H1 (cell line): ENCODE data around the gene CHCHD6. TPM values are rescaled to one million over a fixed set of nuclear protein-coding genes. Genes with fewer than 3 reads are reported as not detected.

Experiments used
- CTCF ChIA-PET: fragments of 300-600 bp; sonication (Branson Sonifier 250); formaldehyde crosslinking; loops from one replicate; lab custom pipeline; 2021; ENCODE audit not compliant: partially characterized antibody; lab: Charles Lee
- POLR2A ChIA-PET: fragments of 300-600 bp; sonication (Branson Sonifier 250); formaldehyde crosslinking; loops from one replicate; lab custom pipeline; 2021; ENCODE audit warnings: inconsistent platforms; ENCODE audit not compliant: partially characterized antibody; lab: Charles Lee
- DNase-seq, 2 experiments: peaks; one replicate each; pipeline versions ENCODE4 v3.0.0 to v3.0.0-alpha.2; 2010 to 2022; ENCODE audit warnings: low spot score in 2 of 2, low read depth in 1 of 2, mixed read lengths in 1 of 2
- FAIRE-seq: peaks from 2 replicates; lab custom pipeline; 2011; peaks lifted over from hg19 to GRCh38; lab: Jason Lieb, UNC
- H2AFZ ChIP-seq: 2 replicates; pipeline ENCODE4 v1.8.1; 2012; ENCODE audit warnings: low read length, inconsistent platforms
- H2AK5ac ChIP-seq: 2 replicates; pipeline ENCODE4 v1.6.1; 2013; ENCODE audit warnings: low read depth, low read length
- H2BK120ac ChIP-seq: replicated peaks from 2 replicates; pipeline ENCODE3; 2013; ENCODE audit warnings: low read depth, low read length, inconsistent platforms
- H2BK12ac ChIP-seq: 2 replicates; pipeline ENCODE4 v1.6.1; 2013; ENCODE audit warnings: low read depth, low read length
- H2BK15ac ChIP-seq: 2 replicates; pipeline ENCODE4 v1.6.1; 2013; ENCODE audit warnings: low read length
- H2BK20ac ChIP-seq: 2 replicates; pipeline ENCODE4 v1.6.1; 2013; ENCODE audit warnings: low read length
- H2BK5ac ChIP-seq: 2 replicates; pipeline ENCODE4 v1.6.1; 2013; ENCODE audit warnings: low read depth, low read length
- H3K14ac ChIP-seq: 2 replicates; pipeline ENCODE4 v1.6.1; 2013; ENCODE audit warnings: inconsistent platforms; ENCODE audit not compliant: insufficient read length
- H3K18ac ChIP-seq: 2 replicates; pipeline ENCODE4 v1.6.1; 2013; ENCODE audit warnings: low read length; ENCODE audit errors: extremely low read depth
- H3K23ac ChIP-seq: 2 replicates; pipeline ENCODE4 v1.6.1; 2013; ENCODE audit warnings: inconsistent platforms; ENCODE audit not compliant: insufficient read length
- H3K23me2 ChIP-seq: 2 replicates; pipeline ENCODE4 v1.6.1; 2013; ENCODE audit warnings: low read depth, low read length
- H3K27ac ChIP-seq: 2 replicates; pipeline ENCODE4 v1.6.1; 2011; ENCODE audit warnings: low read depth, low read length, inconsistent platforms
- H3K27me3 ChIP-seq, 4 experiments: replicated peaks in 1 of 4; 1 replicate in 1 of 4; 2 replicates in 3 of 4; pipeline versions ENCODE4 v1.6.1 to v1.8.1; 2011 to 2013; ENCODE audit warnings: low read length in 3 of 4, mild to moderate bottlenecking in 3 of 4, inconsistent platforms in 2 of 4, mixed read lengths in 2 of 4, moderate library complexity in 1 of 4; ENCODE audit not compliant: control insufficient read depth in 3 of 4, insufficient read depth in 3 of 4; ENCODE audit errors: extremely low read depth in 1 of 4
- H3K36me3 ChIP-seq, 4 experiments: 2 replicates each; pipeline versions ENCODE4 v1.6.1 to v1.8.1; 2011 to 2013; ENCODE audit warnings: mild to moderate bottlenecking in 4 of 4, low read length in 3 of 4, moderate library complexity in 2 of 4, control low read depth in 1 of 4, inconsistent platforms in 1 of 4; ENCODE audit not compliant: insufficient read depth in 4 of 4, control insufficient read depth in 2 of 4
- H3K4ac ChIP-seq: replicated peaks from 2 replicates; pipeline ENCODE3; 2013; ENCODE audit warnings: low read length, low read depth, mixed read lengths, inconsistent platforms; ENCODE audit not compliant: insufficient read length
- H3K4me1 ChIP-seq, 4 experiments: replicated peaks in 1 of 4; 1 replicate in 1 of 4; 2 replicates in 3 of 4; pipeline versions ENCODE4 v1.6.1 to v1.8.1; 2011 to 2013; ENCODE audit warnings: low read length in 3 of 4, inconsistent platforms in 2 of 4, mixed read lengths in 1 of 4; ENCODE audit not compliant: insufficient read depth in 4 of 4, control insufficient read depth in 3 of 4
- H3K4me2 ChIP-seq, 2 experiments: 2 replicates each; pipeline versions ENCODE4 v1.6.1 to v1.8.1; 2011 to 2013; ENCODE audit warnings: low read depth in 2 of 2, low read length in 2 of 2, control low read depth in 1 of 2, inconsistent platforms in 1 of 2, mild to moderate bottlenecking in 1 of 2; ENCODE audit not compliant: insufficient read depth in 1 of 2
- H3K4me3 ChIP-seq, 4 experiments: fragments of 200-600, 300-600 bp in 1 of 4; sonication (generic), shearing (Covaris generic), sonication (Bioruptor Twin) in 1 of 4; 2 replicates each; pipeline versions ENCODE4 v1.5.1 to v1.8.1; 2011 to 2016; ENCODE audit warnings: low read length in 4 of 4, low read depth in 3 of 4, control low read depth in 2 of 4, inconsistent platforms in 2 of 4, mild to moderate bottlenecking in 2 of 4, mixed read lengths in 1 of 4, moderate library complexity in 1 of 4; ENCODE audit not compliant: insufficient read depth in 2 of 4; ENCODE audit errors: extremely low read depth in 1 of 4
- H3K56ac ChIP-seq: replicated peaks from 2 replicates; pipeline ENCODE3; 2013; ENCODE audit warnings: low read depth, mild to moderate bottlenecking, mixed read lengths, low read length, inconsistent platforms; ENCODE audit not compliant: insufficient read length
- H3K79me1 ChIP-seq: 2 replicates; pipeline ENCODE4 v1.6.1; 2013; ENCODE audit warnings: low read depth, low read length, control low read depth
- H3K79me2 ChIP-seq, 2 experiments: 2 replicates each; pipeline versions ENCODE4 v1.6.1 to v1.8.1; 2012 to 2013; ENCODE audit warnings: low read length in 2 of 2, mild to moderate bottlenecking in 2 of 2, inconsistent platforms in 1 of 2; ENCODE audit not compliant: insufficient read depth in 2 of 2, control insufficient read depth in 1 of 2
- H3K9ac ChIP-seq, 4 experiments: replicated peaks in 1 of 4; 1 replicate in 1 of 4; 2 replicates in 3 of 4; pipeline versions ENCODE4 v1.6.1 to v1.8.1; 2011 to 2013; ENCODE audit warnings: low read depth in 3 of 4, low read length in 3 of 4, control low read depth in 2 of 4, mild to moderate bottlenecking in 2 of 4, moderate library complexity in 2 of 4, inconsistent platforms in 1 of 4; ENCODE audit errors: extremely low read depth in 1 of 4
- H3K9me3 ChIP-seq, 2 experiments: 2 replicates each; pipeline versions ENCODE4 v1.6.1 to v1.8.1; 2012 to 2013; ENCODE audit warnings: mild to moderate bottlenecking in 2 of 2, moderate library complexity in 2 of 2, control low read depth in 1 of 2, inconsistent platforms in 1 of 2, low read depth in 1 of 2, low read length in 1 of 2, mixed read lengths in 1 of 2; ENCODE audit not compliant: insufficient read depth in 2 of 2
- H4K20me1 ChIP-seq, 2 experiments: replicated peaks in 1 of 2; 2 replicates each; pipeline versions ENCODE3 to v1.8.1; 2011 to 2013; ENCODE audit warnings: inconsistent platforms in 2 of 2, low read length in 2 of 2, mild to moderate bottlenecking in 1 of 2; ENCODE audit not compliant: insufficient read depth in 2 of 2, control insufficient read depth in 1 of 2
- H4K5ac ChIP-seq: 2 replicates; pipeline ENCODE4 v1.6.1; 2013; ENCODE audit warnings: low read length, low read depth, mixed read lengths, inconsistent platforms; ENCODE audit not compliant: insufficient read length
- H4K8ac ChIP-seq: 2 replicates; pipeline ENCODE4 v1.8.0; 2013; ENCODE audit warnings: mild to moderate bottlenecking, moderate library complexity, low read length, inconsistent platforms; ENCODE audit not compliant: insufficient read depth; ENCODE audit errors: extremely low read depth
- H4K91ac ChIP-seq: replicated peaks from 2 replicates; pipeline ENCODE3; 2013; ENCODE audit warnings: low read length, mixed read lengths, inconsistent platforms; ENCODE audit not compliant: insufficient read length
- SIRT6 ChIP-seq: IDR thresholded peaks from one replicate; pipeline ENCODE4 v1.7.1; 2012; ENCODE audit warnings: low read length, inconsistent platforms
- SIX5 ChIP-seq: IDR thresholded peaks from 2 replicates; pipeline ENCODE4 v1.6.1; 2011; ENCODE audit warnings: mild to moderate bottlenecking, low read depth, low read length
- WGBS, 2 experiments: shearing (Covaris generic) in 1 of 2; methylation state at CpG; one replicate each; pipeline versions ENCODE4 v1.1.6 to v1.1.7; 2013 to 2015; ENCODE audit warnings: low lambda C conversion rate in 2 of 2, mixed read lengths in 2 of 2, inconsistent platforms in 1 of 2, low coverage in 1 of 2, missing lambda C conversion rate in 1 of 2; ENCODE audit not compliant: insufficient replicate concordance in 2 of 2, insufficient coverage in 1 of 2, insufficient read length in 1 of 2; ENCODE audit errors: extremely low coverage in 1 of 2, missing lambda C conversion rate in 1 of 2; 5-methylcytosine and 5-hydroxymethylcytosine counted together
- polyA plus RNA-seq, 7 experiments: library from polyadenylated mRNA; depleted of rRNA in 3 of 7; stranded (reverse) in 5 of 7; unstranded in 2 of 7; fragments of >200 nt in 5 of 7; fragments of 200-250 nt in 2 of 7; gene quantifications; 1 replicate in 5 of 7; 2 replicates in 1 of 7; 4 replicates in 1 of 7; pipeline versions ENCODE4 v1.2.1 to v1.2.3, GENCODE V29; 2011 to 2013; ENCODE audit warnings: missing spikeins in 2 of 7, mixed read lengths in 2 of 7
- total RNA-seq: library from RNA; stranded (reverse); fragmentation: NEBNext Ultra II Directional; extraction: Animal tissue kit (Norgen Biotek cat#: 25700); gene quantifications from 2 replicates; pipeline ENCODE4 v1.2.1, GENCODE V29; 2021

Gene CHCHD6
- total and polyA plus RNA-seq, 2 of the 8 experiments (the other 6 are each of a cell fraction or from before 2014, with no cell fraction given) = 32.4 to 37.6 TPM

GRCh38 chr3:126958638-126959085 lies 254.6 kb downstream of the CHCHD6 start:
- Histone ChIP-seq H3K9me3 (no peaks in the 10 kb centered on the region), H4K8ac (no peak overlapping the region), H4K5ac (no peak overlapping the region), H3K4ac (no peak overlapping the region), H3K4me1 (peaks cover 0 to 8% (median 7%) of the 10 kb centered on the region in 4 experiments; a peak in 3 of 7 replicates), H3K23me2 (no peaks in the 10 kb centered on the region), H3K18ac (no peak overlapping the region), H2BK5ac (no peak overlapping the region), H3K56ac (no peak overlapping the region), H3K27me3 (no peaks in the 10 kb centered on the region; a peak in 1 of 7 replicates), H3K9ac (no peak overlapping the region), H2BK120ac (no peak overlapping the region), H3K27ac (no peak overlapping the region), H2AFZ (no peak overlapping the region), H4K20me1 (peaks cover 0 to 2% of the 10 kb centered on the region in 2 experiments), H3K14ac (no peak overlapping the region), H3K79me2 (no peaks in the 10 kb centered on the region), H2AK5ac (no peak overlapping the region), H2BK12ac (no peak overlapping the region), H3K4me2 (no peak overlapping the region), H2BK20ac (no peak overlapping the region), H2BK15ac (no peak overlapping the region; the same call in 1 of the 2 replicates), H3K36me3 (no peaks in the 10 kb centered on the region), H4K91ac (no peak overlapping the region), H3K23ac (no peak overlapping the region), H3K79me1 (no peaks in the 10 kb centered on the region), H3K4me3 (no peak overlapping the region)
- 79% methylated on average over 7 of the region's 10 CpGs; no CpG with 5 or more reads in 1 of the 2 experiments for WGBS, 2 experiments
- DNase-seq = no peak
- TF ChIP-seq SIRT6 (no peak), SIX5 (no peak)
- POLR2A ChIA-PET = no interaction called here
- CTCF ChIA-PET = interaction anchor here (0.7 to 1.3 kb wide), 4 partner anchors 8 to 203 kb away, joined by 3 to 6 read pairs (median 3); no protein-coding TSS in a partner anchor
- no peak for FAIRE-seq
